WTC11 (cell line): ENCODE results near the gene FAM200B. TPM values are rescaled to one million over a fixed set of nuclear protein-coding genes. Genes with fewer than 3 reads are reported as not detected.

Source experiments
- ATAC-seq: fragments of 200-7000 bp; cut with Tn5 transposase; 2 replicates; pipeline ENCODE4 v1.10.0; 2021; ENCODE audit warnings: mild to moderate bottlenecking, moderate library complexity
- CTCF ChIA-PET: fragments of 300-600 bp; sonication (Branson Sonifier 250); formaldehyde crosslinking; loops from one replicate; lab custom pipeline; 2021; ENCODE audit warnings: antibody characterized with exemption; lab: Charles Lee
- POLR2A ChIA-PET: fragments of 350-600 bp; sonication (Branson Sonifier 250); formaldehyde crosslinking; loops from one replicate; lab custom pipeline; 2021; ENCODE audit warnings: antibody characterized with exemption; lab: Charles Lee
- DNase-seq: peaks from one replicate; pipeline ENCODE4 v3.0.0; 2021; ENCODE audit warnings: low spot score
- H3K27ac Mint-ChIP-seq: 2 replicates; pipeline ENCODE4 v1.8.0; 2021; ENCODE audit warnings: mixed read lengths
- H3K27me3 Mint-ChIP-seq: 2 replicates; pipeline ENCODE4 v1.8.0; 2021; ENCODE audit warnings: low read depth, mild to moderate bottlenecking, moderate library complexity, mixed read lengths
- H3K36me3 Mint-ChIP-seq: 2 replicates; pipeline ENCODE4 v1.8.0; 2021; ENCODE audit warnings: mixed read lengths
- H3K4me1 Mint-ChIP-seq: 2 replicates; pipeline ENCODE4 v1.8.0; 2022; ENCODE audit warnings: mixed read lengths
- H3K4me3 Mint-ChIP-seq: 2 replicates; pipeline ENCODE4 v1.8.0; 2021; ENCODE audit warnings: mild to moderate bottlenecking, moderate library complexity, mixed read lengths
- H3K9me3 Mint-ChIP-seq: 2 replicates; pipeline ENCODE4 v1.8.0; 2021; ENCODE audit warnings: mixed read lengths
- ETV6 ChIP-seq: sonication (generic); formaldehyde crosslinking; IDR thresholded peaks from 2 replicates; pipeline ENCODE4 v1.8.1; 2022; ENCODE audit warnings: mild to moderate bottlenecking, missing genetic modification reagents
- JUN ChIP-seq: sonication (generic); formaldehyde crosslinking; IDR thresholded peaks from 2 replicates; pipeline ENCODE4 v1.8.0; 2023; ENCODE audit warnings: mild to moderate bottlenecking, missing genetic modification reagents
- SOX15 ChIP-seq: fragments of 250-450 bp; sonication (Bioruptor Pico); IDR thresholded peaks from 2 replicates; pipeline ENCODE4 v1.9.0; 2021; ENCODE audit warnings: mild to moderate bottlenecking
- ZNF219 ChIP-seq: sonication (generic); formaldehyde crosslinking; IDR thresholded peaks from 2 replicates; pipeline ENCODE4 v1.8.0; 2023; ENCODE audit warnings: missing genetic modification reagents, mild to moderate bottlenecking, borderline replicate concordance
- total RNA-seq: library from RNA; stranded (reverse); gene quantifications from 3 replicates; pipeline ENCODE4 v1.2.3, GENCODE V29; 2021
- TF ChIP-seq, protein P1 (sequence below): fragments of 250-450 bp; sonication (Bioruptor Pico); IDR thresholded peaks from 2 replicates; pipeline ENCODE4 v1.9.0; 2021; ENCODE audit warnings: mild to moderate bottlenecking, borderline replicate concordance
- TF ChIP-seq, protein P2 (sequence below): sonication (generic); formaldehyde crosslinking; IDR thresholded peaks from 2 replicates; pipeline ENCODE4 v1.8.1; 2022; ENCODE audit warnings: mild to moderate bottlenecking, moderate library complexity, missing genetic modification reagents
- TF ChIP-seq, protein P3 (sequence below): fragments of 250-450 bp; sonication (Bioruptor Pico); IDR thresholded peaks from 2 replicates; pipeline ENCODE4 v1.9.0; 2021; ENCODE audit warnings: mild to moderate bottlenecking
- TF ChIP-seq, protein P4 (sequence below): sonication (generic); formaldehyde crosslinking; IDR thresholded peaks from 2 replicates; pipeline ENCODE4 v1.8.0; 2022; ENCODE audit warnings: mild to moderate bottlenecking, missing genetic modification reagents
- TF ChIP-seq, protein P5 (sequence below): sonication (generic); formaldehyde crosslinking; IDR thresholded peaks from 2 replicates; pipeline ENCODE4 v1.8.1; 2023; ENCODE audit warnings: mild to moderate bottlenecking, missing genetic modification reagents, moderate library complexity
- TF ChIP-seq, protein P6 (sequence below): sonication (generic); formaldehyde crosslinking; IDR thresholded peaks from 2 replicates; pipeline ENCODE4 v1.8.1; 2023; ENCODE audit warnings: mild to moderate bottlenecking, missing genetic modification reagents, borderline replicate concordance
- TF ChIP-seq, protein P7 (sequence below): sonication (generic); formaldehyde crosslinking; IDR thresholded peaks from 2 replicates; pipeline ENCODE4 v1.8.0; 2023; ENCODE audit warnings: missing genetic modification reagents

Gene FAM200B
- total RNA-seq, 1 experiment from 2014 or later = 28.4 TPM

DNA sequence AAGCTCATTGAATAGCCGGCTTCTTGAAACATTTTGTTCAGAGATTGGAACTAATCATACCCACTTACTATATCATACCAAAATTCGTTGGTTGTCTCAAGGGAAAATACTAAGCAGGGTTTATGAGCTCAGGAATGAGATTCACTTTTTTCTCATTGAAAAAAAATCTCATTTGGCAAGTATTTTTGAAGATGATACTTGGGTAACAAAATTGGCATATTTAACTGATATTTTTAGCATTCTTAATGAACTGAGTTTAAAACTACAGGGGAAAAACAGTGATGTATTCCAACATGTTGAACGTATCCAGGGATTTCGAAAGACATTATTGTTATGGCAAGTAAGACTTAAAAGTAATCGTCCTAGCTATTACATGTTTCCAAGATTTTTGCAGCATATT is 6.4 kb downstream of the FAM200B start (continued):
- TF ChIP-seq, protein P1, sequence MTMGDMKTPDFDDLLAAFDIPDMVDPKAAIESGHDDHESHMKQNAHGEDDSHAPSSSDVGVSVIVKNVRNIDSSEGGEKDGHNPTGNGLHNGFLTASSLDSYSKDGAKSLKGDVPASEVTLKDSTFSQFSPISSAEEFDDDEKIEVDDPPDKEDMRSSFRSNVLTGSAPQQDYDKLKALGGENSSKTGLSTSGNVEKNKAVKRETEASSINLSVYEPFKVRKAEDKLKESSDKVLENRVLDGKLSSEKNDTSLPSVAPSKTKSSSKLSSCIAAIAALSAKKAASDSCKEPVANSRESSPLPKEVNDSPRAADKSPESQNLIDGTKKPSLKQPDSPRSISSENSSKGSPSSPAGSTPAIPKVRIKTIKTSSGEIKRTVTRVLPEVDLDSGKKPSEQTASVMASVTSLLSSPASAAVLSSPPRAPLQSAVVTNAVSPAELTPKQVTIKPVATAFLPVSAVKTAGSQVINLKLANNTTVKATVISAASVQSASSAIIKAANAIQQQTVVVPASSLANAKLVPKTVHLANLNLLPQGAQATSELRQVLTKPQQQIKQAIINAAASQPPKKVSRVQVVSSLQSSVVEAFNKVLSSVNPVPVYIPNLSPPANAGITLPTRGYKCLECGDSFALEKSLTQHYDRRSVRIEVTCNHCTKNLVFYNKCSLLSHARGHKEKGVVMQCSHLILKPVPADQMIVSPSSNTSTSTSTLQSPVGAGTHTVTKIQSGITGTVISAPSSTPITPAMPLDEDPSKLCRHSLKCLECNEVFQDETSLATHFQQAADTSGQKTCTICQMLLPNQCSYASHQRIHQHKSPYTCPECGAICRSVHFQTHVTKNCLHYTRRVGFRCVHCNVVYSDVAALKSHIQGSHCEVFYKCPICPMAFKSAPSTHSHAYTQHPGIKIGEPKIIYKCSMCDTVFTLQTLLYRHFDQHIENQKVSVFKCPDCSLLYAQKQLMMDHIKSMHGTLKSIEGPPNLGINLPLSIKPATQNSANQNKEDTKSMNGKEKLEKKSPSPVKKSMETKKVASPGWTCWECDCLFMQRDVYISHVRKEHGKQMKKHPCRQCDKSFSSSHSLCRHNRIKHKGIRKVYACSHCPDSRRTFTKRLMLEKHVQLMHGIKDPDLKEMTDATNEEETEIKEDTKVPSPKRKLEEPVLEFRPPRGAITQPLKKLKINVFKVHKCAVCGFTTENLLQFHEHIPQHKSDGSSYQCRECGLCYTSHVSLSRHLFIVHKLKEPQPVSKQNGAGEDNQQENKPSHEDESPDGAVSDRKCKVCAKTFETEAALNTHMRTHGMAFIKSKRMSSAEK = no peak
- TF ChIP-seq, protein P2, sequence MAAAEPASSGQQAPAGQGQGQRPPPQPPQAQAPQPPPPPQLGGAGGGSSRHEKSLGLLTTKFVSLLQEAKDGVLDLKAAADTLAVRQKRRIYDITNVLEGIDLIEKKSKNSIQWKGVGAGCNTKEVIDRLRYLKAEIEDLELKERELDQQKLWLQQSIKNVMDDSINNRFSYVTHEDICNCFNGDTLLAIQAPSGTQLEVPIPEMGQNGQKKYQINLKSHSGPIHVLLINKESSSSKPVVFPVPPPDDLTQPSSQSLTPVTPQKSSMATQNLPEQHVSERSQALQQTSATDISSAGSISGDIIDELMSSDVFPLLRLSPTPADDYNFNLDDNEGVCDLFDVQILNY (CRISPR knock-in tag) = no peak
- TF ChIP-seq SOX15 (CRISPR knock-in tag) (no peak), JUN (no peak)
- TF ChIP-seq, protein P3, sequence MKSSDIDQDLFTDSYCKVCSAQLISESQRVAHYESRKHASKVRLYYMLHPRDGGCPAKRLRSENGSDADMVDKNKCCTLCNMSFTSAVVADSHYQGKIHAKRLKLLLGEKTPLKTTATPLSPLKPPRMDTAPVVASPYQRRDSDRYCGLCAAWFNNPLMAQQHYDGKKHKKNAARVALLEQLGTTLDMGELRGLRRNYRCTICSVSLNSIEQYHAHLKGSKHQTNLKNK (CRISPR knock-in tag) = no peak
- TF ChIP-seq, protein P4, sequence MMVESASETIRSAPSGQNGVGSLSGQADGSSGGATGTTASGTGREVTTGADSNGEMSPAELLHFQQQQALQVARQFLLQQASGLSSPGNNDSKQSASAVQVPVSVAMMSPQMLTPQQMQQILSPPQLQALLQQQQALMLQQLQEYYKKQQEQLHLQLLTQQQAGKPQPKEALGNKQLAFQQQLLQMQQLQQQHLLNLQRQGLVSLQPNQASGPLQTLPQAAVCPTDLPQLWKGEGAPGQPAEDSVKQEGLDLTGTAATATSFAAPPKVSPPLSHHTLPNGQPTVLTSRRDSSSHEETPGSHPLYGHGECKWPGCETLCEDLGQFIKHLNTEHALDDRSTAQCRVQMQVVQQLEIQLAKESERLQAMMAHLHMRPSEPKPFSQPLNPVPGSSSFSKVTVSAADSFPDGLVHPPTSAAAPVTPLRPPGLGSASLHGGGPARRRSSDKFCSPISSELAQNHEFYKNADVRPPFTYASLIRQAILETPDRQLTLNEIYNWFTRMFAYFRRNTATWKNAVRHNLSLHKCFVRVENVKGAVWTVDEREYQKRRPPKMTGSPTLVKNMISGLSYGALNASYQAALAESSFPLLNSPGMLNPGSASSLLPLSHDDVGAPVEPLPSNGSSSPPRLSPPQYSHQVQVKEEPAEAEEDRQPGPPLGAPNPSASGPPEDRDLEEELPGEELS (CRISPR knock-in tag) = no peak
- TF ChIP-seq, protein P5, sequence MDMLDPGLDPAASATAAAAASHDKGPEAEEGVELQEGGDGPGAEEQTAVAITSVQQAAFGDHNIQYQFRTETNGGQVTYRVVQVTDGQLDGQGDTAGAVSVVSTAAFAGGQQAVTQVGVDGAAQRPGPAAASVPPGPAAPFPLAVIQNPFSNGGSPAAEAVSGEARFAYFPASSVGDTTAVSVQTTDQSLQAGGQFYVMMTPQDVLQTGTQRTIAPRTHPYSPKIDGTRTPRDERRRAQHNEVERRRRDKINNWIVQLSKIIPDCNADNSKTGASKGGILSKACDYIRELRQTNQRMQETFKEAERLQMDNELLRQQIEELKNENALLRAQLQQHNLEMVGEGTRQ (CRISPR knock-in tag) = no peak

DNA sequence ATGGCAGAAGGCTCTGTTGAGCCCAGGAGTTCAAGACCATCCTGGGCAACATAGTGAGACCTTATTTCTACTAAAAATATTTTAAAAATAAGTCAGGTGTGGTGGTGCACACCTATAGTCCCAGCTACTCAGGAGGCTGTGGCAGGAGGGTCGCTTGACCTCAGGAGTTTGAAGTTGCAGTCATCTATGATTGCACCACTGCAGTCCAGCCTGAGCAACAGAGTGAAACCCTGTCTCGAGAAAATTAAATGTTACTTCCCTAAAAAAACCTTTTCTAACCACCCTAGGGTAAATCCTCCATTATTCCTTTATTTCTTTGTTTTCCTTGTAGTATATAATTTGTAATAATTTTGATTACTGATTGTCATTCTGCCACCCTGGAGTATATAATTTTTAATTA is 7.9 kb downstream of the FAM200B start:
- Mint-ChIP-seq H3K27ac (no peak overlapping the region), H3K27me3 (no peaks in the 10 kb centered on the region), H3K4me1 (peaks cover 45% of the 10 kb centered on the region), H3K36me3 (peaks cover 23% of the 10 kb centered on the region), H3K9me3 (peaks cover 14% of the 10 kb centered on the region; the same call in 1 of the 2 replicates), H3K4me3 (no peak overlapping the region)
- no peak for DNase-seq
- TF ChIP-seq ETV6 (CRISPR knock-in tag) (no peak), ZNF219 (CRISPR knock-in tag) (no peak)
- TF ChIP-seq, protein P6, sequence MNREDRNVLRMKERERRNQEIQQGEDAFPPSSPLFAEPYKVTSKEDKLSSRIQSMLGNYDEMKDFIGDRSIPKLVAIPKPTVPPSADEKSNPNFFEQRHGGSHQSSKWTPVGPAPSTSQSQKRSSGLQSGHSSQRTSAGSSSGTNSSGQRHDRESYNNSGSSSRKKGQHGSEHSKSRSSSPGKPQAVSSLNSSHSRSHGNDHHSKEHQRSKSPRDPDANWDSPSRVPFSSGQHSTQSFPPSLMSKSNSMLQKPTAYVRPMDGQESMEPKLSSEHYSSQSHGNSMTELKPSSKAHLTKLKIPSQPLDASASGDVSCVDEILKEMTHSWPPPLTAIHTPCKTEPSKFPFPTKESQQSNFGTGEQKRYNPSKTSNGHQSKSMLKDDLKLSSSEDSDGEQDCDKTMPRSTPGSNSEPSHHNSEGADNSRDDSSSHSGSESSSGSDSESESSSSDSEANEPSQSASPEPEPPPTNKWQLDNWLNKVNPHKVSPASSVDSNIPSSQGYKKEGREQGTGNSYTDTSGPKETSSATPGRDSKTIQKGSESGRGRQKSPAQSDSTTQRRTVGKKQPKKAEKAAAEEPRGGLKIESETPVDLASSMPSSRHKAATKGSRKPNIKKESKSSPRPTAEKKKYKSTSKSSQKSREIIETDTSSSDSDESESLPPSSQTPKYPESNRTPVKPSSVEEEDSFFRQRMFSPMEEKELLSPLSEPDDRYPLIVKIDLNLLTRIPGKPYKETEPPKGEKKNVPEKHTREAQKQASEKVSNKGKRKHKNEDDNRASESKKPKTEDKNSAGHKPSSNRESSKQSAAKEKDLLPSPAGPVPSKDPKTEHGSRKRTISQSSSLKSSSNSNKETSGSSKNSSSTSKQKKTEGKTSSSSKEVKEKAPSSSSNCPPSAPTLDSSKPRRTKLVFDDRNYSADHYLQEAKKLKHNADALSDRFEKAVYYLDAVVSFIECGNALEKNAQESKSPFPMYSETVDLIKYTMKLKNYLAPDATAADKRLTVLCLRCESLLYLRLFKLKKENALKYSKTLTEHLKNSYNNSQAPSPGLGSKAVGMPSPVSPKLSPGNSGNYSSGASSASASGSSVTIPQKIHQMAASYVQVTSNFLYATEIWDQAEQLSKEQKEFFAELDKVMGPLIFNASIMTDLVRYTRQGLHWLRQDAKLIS (CRISPR knock-in tag) = no peak
- TF ChIP-seq, protein P7, sequence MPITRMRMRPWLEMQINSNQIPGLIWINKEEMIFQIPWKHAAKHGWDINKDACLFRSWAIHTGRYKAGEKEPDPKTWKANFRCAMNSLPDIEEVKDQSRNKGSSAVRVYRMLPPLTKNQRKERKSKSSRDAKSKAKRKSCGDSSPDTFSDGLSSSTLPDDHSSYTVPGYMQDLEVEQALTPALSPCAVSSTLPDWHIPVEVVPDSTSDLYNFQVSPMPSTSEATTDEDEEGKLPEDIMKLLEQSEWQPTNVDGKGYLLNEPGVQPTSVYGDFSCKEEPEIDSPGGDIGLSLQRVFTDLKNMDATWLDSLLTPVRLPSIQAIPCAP (CRISPR knock-in tag) = no peak
- CTCF ChIA-PET = interaction anchor here (0.6 kb wide), 1 partner anchor 39 kb away, joined by 5 read pairs; no protein-coding TSS in a partner anchor
- no peak for ATAC-seq
- POLR2A ChIA-PET = no interaction called here
